GM15510 (cell line): Measurements from ENCODE around the gene FAM210A.

Experiments
- POLR2A ChIP-seq: IDR thresholded peaks from 3 replicates; pipeline ENCODE4 v1.6.1; 2011; ENCODE audit warnings: borderline replicate concordance; ENCODE audit not compliant: insufficient read length; ENCODE audit errors: extremely low read depth

FAM210A gene

GRCh38 chr18:13620818-13621445 lies 105.4 kb downstream of the FAM210A start:
- TF ChIP-seq POLR2A, result no peak

DNA sequence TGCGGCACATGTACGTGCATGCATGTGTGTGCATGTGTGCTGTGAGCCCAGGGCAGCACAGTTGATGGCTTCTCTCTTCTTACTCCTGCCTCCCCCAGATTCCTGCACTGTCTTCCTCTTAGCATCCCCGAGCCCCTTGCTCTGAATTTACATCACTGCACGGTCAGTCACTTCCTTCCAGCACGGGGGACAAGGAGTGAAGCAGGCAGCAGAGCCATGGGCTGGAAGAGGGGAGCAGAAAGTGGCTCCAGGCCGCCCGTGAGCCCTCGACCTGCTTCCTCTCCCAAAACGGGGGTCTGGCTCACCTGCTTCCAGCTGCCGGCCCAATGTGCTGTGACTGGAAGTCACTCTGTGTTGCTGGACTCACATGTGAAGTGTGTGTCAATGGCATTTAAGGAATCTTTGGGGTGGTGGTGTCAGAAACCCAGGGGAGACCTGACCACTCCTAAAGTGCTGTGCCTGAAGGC lies 106.1 kb downstream of the FAM210A start:
- no peak for TF ChIP-seq POLR2A

GRCh38 chr18:13619505-13620205 lies 106.7 kb downstream of the FAM210A start:
- TF ChIP-seq POLR2A, result no peak

DNA sequence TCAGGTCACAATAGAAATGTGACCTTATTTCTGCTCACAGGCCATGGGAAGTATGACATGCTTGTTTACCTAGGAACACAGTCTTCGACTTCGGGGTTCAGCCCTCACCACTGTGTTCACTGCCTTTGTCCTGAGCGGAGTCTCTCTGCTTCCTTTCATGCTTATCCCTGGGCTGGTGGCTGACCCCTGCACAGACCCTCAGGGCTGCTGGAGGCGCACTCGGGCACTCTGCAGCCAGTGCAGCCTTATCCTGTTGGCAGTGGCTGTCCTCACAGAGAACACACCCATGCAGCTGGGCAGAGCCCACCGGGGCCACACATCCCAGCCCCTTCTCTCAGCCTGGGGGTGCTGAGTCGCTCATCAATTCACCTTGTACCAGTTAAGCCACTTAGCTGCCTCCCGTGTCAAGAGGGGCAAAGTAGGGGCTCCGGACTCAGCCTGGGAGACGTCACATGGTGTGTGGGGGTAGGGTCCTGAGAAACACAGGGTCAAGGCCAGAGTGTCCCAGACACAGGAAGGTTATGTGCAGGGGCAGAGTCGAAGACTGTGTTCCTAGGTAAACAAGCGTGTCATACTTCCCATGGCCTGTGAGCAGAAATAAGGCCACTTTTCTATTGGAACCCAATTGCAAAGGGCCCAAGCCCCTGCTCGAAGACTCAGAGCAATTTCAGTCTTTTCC lies 107.5 kb downstream of the FAM210A start:
- TF ChIP-seq POLR2A, result no peak

DNA sequence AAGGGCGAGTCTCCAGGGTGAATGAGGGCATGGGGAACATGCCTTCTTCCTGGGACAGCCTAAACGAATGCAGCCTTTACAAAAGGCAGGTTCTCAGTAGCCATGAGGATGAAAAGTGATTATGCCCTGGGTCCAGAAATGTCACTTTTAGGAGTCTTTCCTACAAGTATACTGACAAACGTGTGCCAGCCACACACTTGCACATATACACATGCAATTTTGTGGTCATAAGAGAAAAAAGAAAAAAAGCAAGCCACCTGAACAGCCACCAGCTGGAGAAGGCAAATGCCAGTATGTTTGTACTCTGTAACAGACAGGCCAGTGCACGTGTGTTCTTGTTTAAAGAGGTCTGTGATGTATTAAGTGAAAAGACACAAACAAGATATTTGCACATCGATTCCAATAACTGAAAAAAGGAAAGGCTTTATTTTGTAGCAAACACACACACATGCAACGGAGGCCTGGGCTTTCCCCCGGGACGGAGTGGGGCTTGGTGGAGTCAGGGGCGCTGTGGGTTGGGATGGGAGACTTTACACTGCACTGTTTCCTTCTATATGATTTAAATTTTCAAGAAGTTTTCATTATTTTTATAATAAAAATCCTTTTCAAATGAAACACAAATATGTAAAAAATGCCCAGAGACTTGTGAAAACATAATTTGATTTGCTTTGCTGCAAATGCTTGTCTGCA lies 108.4 kb downstream of the FAM210A start:
- no peak for TF ChIP-seq POLR2A

DNA sequence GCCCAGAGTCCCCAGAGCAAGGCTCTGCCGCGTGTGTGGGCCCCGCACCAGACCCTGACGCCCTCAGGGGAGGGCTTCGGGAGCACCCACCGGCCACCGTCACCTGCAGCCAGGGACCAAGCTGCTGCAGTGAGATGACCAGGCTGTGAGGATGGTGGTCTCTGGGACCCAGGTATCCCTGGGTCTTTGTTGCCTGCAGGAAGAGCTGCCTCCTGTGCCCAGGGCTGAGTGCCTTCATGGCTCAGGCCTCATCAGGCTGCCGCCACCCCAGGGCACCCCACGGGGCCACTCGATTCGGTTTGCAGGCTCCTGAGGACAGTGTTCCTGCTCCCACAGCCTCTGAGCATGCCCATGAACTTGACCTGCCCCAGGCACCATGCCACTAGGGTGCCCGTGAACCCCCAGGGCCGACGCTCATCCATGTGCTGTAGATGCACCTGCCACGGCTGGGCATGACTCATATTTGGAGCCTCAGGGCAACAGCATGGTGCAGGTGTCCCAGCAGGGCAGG lies 109.8 kb downstream of the FAM210A start:
- no peak for TF ChIP-seq POLR2A

- no peak for TF ChIP-seq POLR2A
These were observed 110.3 kb downstream of the FAM210A start for GRCh38 chr18:13616041-13616440.

- TF ChIP-seq POLR2A, result no peak
These were observed 110.9 kb downstream of the FAM210A start for GRCh38 chr18:13615432-13615861.

DNA sequence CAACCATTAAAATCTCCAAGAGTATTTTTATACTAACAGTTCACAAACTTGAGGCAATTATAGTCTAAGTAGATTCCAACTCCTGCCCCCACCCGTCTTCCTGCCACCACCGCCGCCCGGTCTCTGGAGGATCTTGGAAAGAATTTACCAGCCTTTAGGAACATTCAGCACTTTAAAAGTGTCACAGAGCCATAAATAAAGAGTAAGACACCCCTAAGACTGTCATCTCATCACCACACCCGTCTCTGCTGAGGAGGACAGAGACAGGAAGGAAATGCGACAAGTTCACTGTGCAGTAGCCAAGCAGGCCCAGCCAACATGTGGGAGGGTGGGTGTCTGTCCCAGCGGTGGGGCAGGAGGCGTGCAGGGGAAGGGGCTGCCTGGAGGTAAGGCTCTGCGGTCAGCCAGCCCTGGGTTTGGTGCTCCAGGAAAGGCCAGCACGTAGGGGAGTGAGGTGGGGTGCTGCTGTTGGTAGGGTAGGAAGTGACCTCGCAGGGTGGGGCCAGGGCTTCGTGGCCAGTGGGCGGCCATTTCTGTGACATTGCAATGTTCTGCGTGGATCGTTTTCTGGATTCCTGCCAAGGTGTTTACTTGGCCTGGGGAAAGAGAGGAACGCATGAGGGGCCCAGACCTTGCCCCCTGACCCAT lies 111.6 kb downstream of the FAM210A start:
- TF ChIP-seq POLR2A, result peak; percentile 57

GRCh38 chr18:13613591-13614501 lies 112.5 kb downstream of the FAM210A start:
- peak; percentile 48 for TF ChIP-seq POLR2A
